Lower leg skin (tissue), 3 donors: ENCODE measurements around the gene HSF5.

Source experiments
- POLR2A ChIP-seq, 2 donors: fragments of 450-650 bp; IDR thresholded peaks; one replicate each; pipeline ENCODE4 v1.6.1; 2016 to 2017; ENCODE audit warnings: antibody characterized with exemption in 2 of 2, mild to moderate bottlenecking in 1 of 2, moderate library complexity in 1 of 2
- TF ChIP-seq, protein P1 (sequence below), 3 donors: fragments of 450-650 bp; IDR thresholded peaks; one replicate each; pipeline ENCODE4 v1.5.1; 2016; ENCODE audit warnings: antibody characterized with exemption in 3 of 3, mild to moderate bottlenecking in 3 of 3, moderate library complexity in 2 of 3

DNA sequence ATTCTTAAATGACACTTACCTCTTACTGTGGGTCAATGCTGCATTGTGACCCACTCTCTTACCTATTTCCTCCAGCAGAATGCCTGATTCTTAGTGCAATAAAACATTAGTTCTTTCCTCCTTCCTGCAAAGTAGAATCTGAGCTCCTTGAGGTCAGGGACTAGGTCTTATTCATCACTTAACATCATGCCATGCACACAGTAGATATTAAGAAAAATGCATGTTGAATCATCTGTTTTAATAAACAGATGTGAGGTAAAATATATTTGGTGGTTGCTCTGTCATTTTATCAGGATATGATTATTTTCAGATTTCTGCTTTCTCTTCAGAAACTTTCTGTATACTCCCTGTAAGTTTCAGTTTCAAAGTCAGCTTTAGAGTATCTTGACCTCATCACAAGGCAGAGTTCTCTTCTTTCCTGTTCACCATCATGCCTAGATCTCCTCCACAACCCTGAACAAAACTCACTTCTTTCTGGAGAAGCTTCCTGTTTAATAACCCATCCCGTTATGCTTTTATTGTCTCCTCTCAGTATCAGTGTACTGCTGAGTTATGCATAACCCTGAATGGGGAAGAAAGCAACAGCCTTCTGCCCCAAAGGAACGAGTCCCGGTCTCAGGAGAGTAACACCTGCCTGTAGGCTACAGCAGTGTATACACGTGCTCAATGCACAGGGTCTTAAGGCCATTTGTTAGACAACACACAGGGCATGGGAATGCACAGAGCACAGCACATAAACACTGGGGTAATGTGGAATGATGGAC is 105.9 kb downstream of the HSF5 start:
- TF ChIP-seq, protein P1, sequence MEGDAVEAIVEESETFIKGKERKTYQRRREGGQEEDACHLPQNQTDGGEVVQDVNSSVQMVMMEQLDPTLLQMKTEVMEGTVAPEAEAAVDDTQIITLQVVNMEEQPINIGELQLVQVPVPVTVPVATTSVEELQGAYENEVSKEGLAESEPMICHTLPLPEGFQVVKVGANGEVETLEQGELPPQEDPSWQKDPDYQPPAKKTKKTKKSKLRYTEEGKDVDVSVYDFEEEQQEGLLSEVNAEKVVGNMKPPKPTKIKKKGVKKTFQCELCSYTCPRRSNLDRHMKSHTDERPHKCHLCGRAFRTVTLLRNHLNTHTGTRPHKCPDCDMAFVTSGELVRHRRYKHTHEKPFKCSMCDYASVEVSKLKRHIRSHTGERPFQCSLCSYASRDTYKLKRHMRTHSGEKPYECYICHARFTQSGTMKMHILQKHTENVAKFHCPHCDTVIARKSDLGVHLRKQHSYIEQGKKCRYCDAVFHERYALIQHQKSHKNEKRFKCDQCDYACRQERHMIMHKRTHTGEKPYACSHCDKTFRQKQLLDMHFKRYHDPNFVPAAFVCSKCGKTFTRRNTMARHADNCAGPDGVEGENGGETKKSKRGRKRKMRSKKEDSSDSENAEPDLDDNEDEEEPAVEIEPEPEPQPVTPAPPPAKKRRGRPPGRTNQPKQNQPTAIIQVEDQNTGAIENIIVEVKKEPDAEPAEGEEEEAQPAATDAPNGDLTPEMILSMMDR (IDR thresholded peaks at IDR 0.05): no peak
- no peak for TF ChIP-seq POLR2A (IDR thresholded peaks at IDR 0.05)
